Breast epithelium (tissue), 3 donors: ENCODE measurements around the gene ZNF226.

ENCODE experiments used
- CTCF ChIP-seq, 3 donors: fragments of 450-650 bp; IDR thresholded peaks; one replicate each; pipeline ENCODE4 v1.5.1; 2016 to 2017; ENCODE audit warnings: antibody characterized with exemption in 3 of 3, mild to moderate bottlenecking in 3 of 3, moderate library complexity in 3 of 3
- POLR2A ChIP-seq: fragments of 450-650 bp; IDR thresholded peaks from one replicate; pipeline ENCODE4 v1.6.1; 2016; ENCODE audit warnings: antibody characterized with exemption, mild to moderate bottlenecking, moderate library complexity
- POLR2AphosphoS5 ChIP-seq, 3 donors: sonication (generic); formaldehyde crosslinking; IDR thresholded peaks; one replicate each; pipeline ENCODE4 v1.6.1; 2017; ENCODE audit warnings: antibody characterized with exemption in 3 of 3

DNA sequence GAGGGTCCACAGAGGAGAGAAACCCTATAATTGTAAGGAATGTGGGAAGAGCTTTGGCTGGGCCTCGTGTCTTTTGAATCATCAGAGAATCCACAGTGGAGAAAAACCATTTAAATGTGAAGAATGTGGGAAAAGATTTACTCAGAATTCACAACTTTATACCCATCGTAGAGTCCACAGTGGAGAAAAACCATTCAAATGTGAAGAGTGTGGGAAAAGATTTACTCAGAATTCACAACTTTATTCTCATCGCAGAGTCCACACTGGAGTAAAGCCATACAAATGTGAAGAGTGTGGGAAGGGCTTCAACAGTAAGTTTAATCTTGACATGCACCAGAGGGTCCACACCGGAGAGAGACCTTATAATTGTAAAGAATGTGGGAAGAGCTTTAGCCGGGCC, 32.9 kb upstream of the ZNF226 start:
- TF ChIP-seq POLR2AphosphoS5 (IDR thresholded peaks at IDR 0.05), result no peak
- TF ChIP-seq CTCF (IDR thresholded peaks at IDR 0.05), result no peak
- no peak for TF ChIP-seq POLR2A
